T47D (cell line): ENCODE results near the gene SLFN12L.
"Not testable (repeated sequence)": the region's sequence is repeated elsewhere in the genome, so short reads cannot be mapped to it uniquely, and the experiment has no call there.

Experiments used
- DNase-seq, 2 experiments: peaks; one replicate each; pipeline versions ENCODE4 v3.0.0 to v3.0.0-alpha.2; 2011 to 2012; ENCODE audit warnings: low read depth in 1 of 2, low spot score in 1 of 2
- JUND ChIP-seq: IDR thresholded peaks from 2 replicates; pipeline ENCODE4 v1.6.1; 2012; ENCODE audit warnings: low read depth
- in situ Hi-C: cut with HindIII; loops from 2 replicates; pipeline ENCODE4 v1.10.0; 2016; ENCODE audit warnings: low sequenced_read_pairs, low pct_unique_long_range_greater_than_20kb

The SLFN12L gene

GRCh38 chr17:35479271-35479670, 58.2 kb downstream of the SLFN12L start:
- TF ChIP-seq JUND = no peak
- DNase-seq = no peak
- in situ Hi-C loops = no loop called here

- in situ Hi-C loops = no loop called here
- DNase-seq = no peak
- no peak for TF ChIP-seq JUND
Measured at GRCh38 chr17:35477248-35477647, 60.2 kb downstream of the SLFN12L start.

- in situ Hi-C loops = no loop called here
- no peak for DNase-seq
- no peak for TF ChIP-seq JUND
Measured at GRCh38 chr17:35476283-35476820, 61.1 kb downstream of the SLFN12L start.

GRCh38 chr17:35468475-35468874, 69.0 kb downstream of the SLFN12L start:
- in situ Hi-C loops = no loop called here
- no peak for DNase-seq
- no peak for TF ChIP-seq JUND

GRCh38 chr17:35467824-35468223, 69.7 kb downstream of the SLFN12L start:
- no peak for DNase-seq
- in situ Hi-C loops = no loop called here
- no peak for TF ChIP-seq JUND

GRCh38 chr17:35460354-35460851, 77.1 kb downstream of the SLFN12L start:
- in situ Hi-C loops = no loop called here
- DNase-seq = peak; percentile 85 to 87

GRCh38 chr17:35454035-35454434, 83.4 kb downstream of the SLFN12L start:
- DNase-seq = not testable (repeated sequence)

More at GRCh38 chr17:35460354-35460851, 77.1 kb downstream of the SLFN12L start:
- TF ChIP-seq JUND = no peak

GRCh38 chr17:35453171-35453570, 84.3 kb downstream of the SLFN12L start:
- no peak for TF ChIP-seq JUND
- in situ Hi-C loops = no loop called here
- DNase-seq = no peak

More at GRCh38 chr17:35454035-35454434, 83.4 kb downstream of the SLFN12L start:
- in situ Hi-C loops = not testable (repeated sequence)

- in situ Hi-C loops = no loop called here
- DNase-seq = no peak
- no peak for TF ChIP-seq JUND
Measured at GRCh38 chr17:35449371-35449931, 88.0 kb downstream of the SLFN12L start.

GRCh38 chr17:35448899-35449227, 88.6 kb downstream of the SLFN12L start:
- no peak for TF ChIP-seq JUND
- in situ Hi-C loops = no loop called here

GRCh38 chr17:35448214-35448898, 89.1 kb downstream of the SLFN12L start, which contains the start of gene SLFN13:
TSS of gene SLFN13 (minus strand) at chr17:35448766. CDS start at chr17:35445680, 3,086 bp downstream.
- no peak for TF ChIP-seq JUND
- peak; percentile 74 to 91 for DNase-seq
- in situ Hi-C loops = no loop called here

More at GRCh38 chr17:35448899-35449227, 88.6 kb downstream of the SLFN12L start:
- no peak for DNase-seq

GRCh38 chr17:35447499-35447898, 90.0 kb downstream of the SLFN12L start:
- in situ Hi-C loops = no loop called here
- no peak for DNase-seq
- TF ChIP-seq JUND = no peak

- in situ Hi-C loops = no loop called here
- DNase-seq = no peak
- no peak for TF ChIP-seq JUND
Measured at GRCh38 chr17:35438433-35438832, 99.0 kb downstream of the SLFN12L start.
